ENCODE measurements around the gene KRT75. TPM values are rescaled to one million over a fixed set of nuclear protein-coding genes. Genes with fewer than 3 reads are reported as not detected.

The KRT75 gene
- total RNA-seq, 1 experiment from 2014 or later: not detected

GRCh38 chr12:52394836-52395405 is 39.2 kb downstream of the KRT75 start (continued):
- TF ChIP-seq ARID4B (CRISPR knock-in tag; IDR thresholded peaks at IDR 0.05; ENCODE audit: borderline replicate concordance): no peak
- TF ChIP-seq ZNF512 (CRISPR knock-in tag; IDR thresholded peaks at IDR 0.05; ENCODE audit: borderline replicate concordance): no peak
- no peak for TF ChIP-seq CTCF (IDR thresholded peaks at IDR 0.05)
- no peak for TF ChIP-seq E2F1 (CRISPR knock-in tag; IDR thresholded peaks at IDR 0.05)
- TF ChIP-seq ZBTB21 (CRISPR knock-in tag; IDR thresholded peaks at IDR 0.05; ENCODE audit: borderline replicate concordance): no peak
- TF ChIP-seq ZNF263 (CRISPR knock-in tag; IDR thresholded peaks at IDR 0.05; ENCODE audit: low read depth): no peak
- no peak for TF ChIP-seq MAX (CRISPR knock-in tag; IDR thresholded peaks at IDR 0.05)
- TF ChIP-seq RELA (CRISPR knock-in tag; IDR thresholded peaks at IDR 0.05; ENCODE audit: borderline replicate concordance): no peak
- TF ChIP-seq FOXK1 (CRISPR knock-in tag; IDR thresholded peaks at IDR 0.05): no peak
- TF ChIP-seq CREM (CRISPR knock-in tag; IDR thresholded peaks at IDR 0.05): no peak
- TF ChIP-seq NR3C1 (CRISPR knock-in tag; conservative IDR thresholded peaks at IDR 0.05; ENCODE audit: low read depth): no peak
- no peak for TF ChIP-seq JAZF1 (CRISPR knock-in tag; IDR thresholded peaks at IDR 0.05)
- no peak for TF ChIP-seq ZNF317 (CRISPR knock-in tag; IDR thresholded peaks at IDR 0.05; ENCODE audit: borderline replicate concordance, low read depth)

- Mint-ChIP-seq H3K27me3 (ENCODE audit: low read depth) (peaks cover 4% of the 10 kb centered on the region; the same call in 1 of the 2 replicates), H3K27ac (no peak overlapping the region), H3K9me3 (no peaks in the 10 kb centered on the region), H3K36me3 (no peaks in the 10 kb centered on the region), H3K4me3 (no peak overlapping the region), H3K4me1 (peaks cover 4% of the 10 kb centered on the region; the same call in 1 of the 2 replicates)
- POLR2A ChIA-PET: no interaction called here
- CTCF ChIA-PET: interaction anchor here (1.3 to 2.4 kb wide), 6 partner anchors 9 to 487 kb away, joined by 3 to 19 read pairs (median 5); no protein-coding TSS in a partner anchor
- DNase-seq (ENCODE audit: low spot score) (no peak), ATAC-seq (no peak)
- TF ChIP-seq CDX4 (CRISPR knock-in tag; IDR thresholded peaks at IDR 0.05; ENCODE audit: borderline replicate concordance): no peak
- TF ChIP-seq MXD4 (CRISPR knock-in tag; IDR thresholded peaks at IDR 0.05; ENCODE audit: borderline replicate concordance): no peak
- no peak for TF ChIP-seq SMAD4 (CRISPR knock-in tag; IDR thresholded peaks at IDR 0.05)
- TF ChIP-seq ZNF121 (CRISPR knock-in tag; IDR thresholded peaks at IDR 0.05): no peak
- TF ChIP-seq ESRRA (CRISPR knock-in tag; IDR thresholded peaks at IDR 0.05; ENCODE audit: borderline replicate concordance): no peak
- TF ChIP-seq ZSCAN18 (CRISPR knock-in tag; IDR thresholded peaks at IDR 0.05): no peak
These were observed 41.6 kb downstream of the KRT75 start for GRCh38 chr12:52392465-52393007.
